Mesothelial cell of epicardium (in vitro differentiated cells): ENCODE data around the gene RFTN1. TPM values are rescaled to one million over a fixed set of nuclear protein-coding genes. Genes with fewer than 3 reads are reported as not detected.
A peak's percentile ranks its signal among the peaks of the same experiment; 100 is the strongest.

Experiments used
- DNase-seq, 2 experiments: peaks; one replicate each; pipeline ENCODE4 v3.0.0; 2021; ENCODE audit warnings: low spot score in 2 of 2; ENCODE audit not compliant: unreplicated experiment in 2 of 2
- H3K27ac Mint-ChIP-seq: 2 replicates; pipeline ENCODE4 v1.8.0; 2021; ENCODE audit warnings: mixed read lengths
- H3K27me3 Mint-ChIP-seq: 2 replicates; pipeline ENCODE4 v1.8.0; 2021; ENCODE audit warnings: low read depth, mixed read lengths
- H3K36me3 Mint-ChIP-seq: 2 replicates; pipeline ENCODE4 v1.8.0; 2021; ENCODE audit warnings: mixed read lengths
- H3K4me1 Mint-ChIP-seq: 2 replicates; pipeline ENCODE4 v1.8.0; 2021; ENCODE audit warnings: mixed read lengths
- H3K4me3 Mint-ChIP-seq: 2 replicates; pipeline ENCODE4 v1.8.0; 2021; ENCODE audit warnings: mild to moderate bottlenecking, moderate library complexity, mixed read lengths
- H3K9me3 Mint-ChIP-seq: 2 replicates; pipeline ENCODE4 v1.8.0; 2021; ENCODE audit warnings: mixed read lengths
- CTCF ChIP-seq: fragments of 200-600 bp; sonication (generic); IDR thresholded peaks from one replicate; pipeline ENCODE4 v1.5.0; 2021; ENCODE audit warnings: antibody characterized with exemption; ENCODE audit not compliant: unreplicated experiment
- total RNA-seq: library from RNA; stranded (reverse); gene quantifications from 3 replicates; pipeline ENCODE4 v1.2.1, GENCODE V29; 2021

RFTN1 gene
- total RNA-seq, 1 donor from 2014 or later, result 10.0 TPM

GRCh38 chr3:16477056-16477455 is 36.4 kb downstream of the RFTN1 start:
- Mint-ChIP-seq H3K4me3 (no peak overlapping the region), H3K36me3 (peaks cover 2% of the 10 kb centered on the region), H3K27me3 (no peaks in the 10 kb centered on the region), H3K27ac (peak overlapping the region; percentile 63), H3K9me3 (peaks cover 4% of the 10 kb centered on the region), H3K4me1 (peaks cover 47% of the 10 kb centered on the region)
- TF ChIP-seq CTCF, result no peak
- DNase-seq, result no peak

GRCh38 chr3:16476636-16477035 is 36.9 kb downstream of the RFTN1 start:
- Mint-ChIP-seq H3K27me3 (no peaks in the 10 kb centered on the region), H3K36me3 (peaks cover 4% of the 10 kb centered on the region), H3K9me3 (peaks cover 4% of the 10 kb centered on the region), H3K4me3 (no peak overlapping the region), H3K4me1 (peaks cover 42% of the 10 kb centered on the region), H3K27ac (peak overlapping the region; percentile 63)
- TF ChIP-seq CTCF, result no peak
- no peak for DNase-seq

GRCh38 chr3:16475766-16476165 is 37.7 kb downstream of the RFTN1 start:
- H3K36me3 Mint-ChIP-seq, result peaks cover 7% of the 10 kb centered on the region
- no peak overlapping the region for H3K27ac Mint-ChIP-seq
- no peaks in the 10 kb centered on the region for H3K27me3 Mint-ChIP-seq
- DNase-seq, result no peak
- peaks cover 35% of the 10 kb centered on the region for H3K4me1 Mint-ChIP-seq
- H3K9me3 Mint-ChIP-seq, result peaks cover 7% of the 10 kb centered on the region
- TF ChIP-seq CTCF, result no peak
- H3K4me3 Mint-ChIP-seq, result no peak overlapping the region

- peaks cover 9% of the 10 kb centered on the region for H3K36me3 Mint-ChIP-seq
- no peak for DNase-seq
- no peak overlapping the region for H3K27ac Mint-ChIP-seq
- H3K4me3 Mint-ChIP-seq, result no peak overlapping the region
- no peaks in the 10 kb centered on the region for H3K27me3 Mint-ChIP-seq
- TF ChIP-seq CTCF, result no peak
- peaks cover 28% of the 10 kb centered on the region for H3K4me1 Mint-ChIP-seq
- peaks cover 14% of the 10 kb centered on the region for H3K9me3 Mint-ChIP-seq
Measured at GRCh38 chr3:16474920-16475319, 38.6 kb downstream of the RFTN1 start.

GRCh38 chr3:16474216-16474615 is 39.3 kb downstream of the RFTN1 start:
- Mint-ChIP-seq H3K4me1 (peaks cover 28% of the 10 kb centered on the region), H3K27ac (peak overlapping the region; percentile 35)

More at GRCh38 chr3:16474216-16474615, 39.3 kb downstream of the RFTN1 start:
- DNase-seq, result no peak
- no peak for TF ChIP-seq CTCF
- Mint-ChIP-seq H3K27me3 (no peaks in the 10 kb centered on the region), H3K4me3 (no peak overlapping the region), H3K9me3 (peaks cover 14% of the 10 kb centered on the region), H3K36me3 (peaks cover 11% of the 10 kb centered on the region)
